HG03097 (cell line): ENCODE measurements around the gene TRAPPC10.

Source experiments
- ATAC-seq: cut with Tn5 transposase; IDR thresholded peaks from one replicate; pipeline ENCODE4 v1.9.1; 2021; ENCODE audit not compliant: unreplicated experiment, low FRiP score

Gene TRAPPC10

GRCh38 chr21:44011579-44012473 lies at the start of gene TRAPPC10:
Gene TRAPPC10, plus strand, starts transcription at chr21:44012309. Its CDS starts 185 bp downstream, at chr21:44012494.
- ATAC-seq = peak; percentile 71

GRCh38 chr21:43965911-43966585 lies 46.1 kb upstream of the TRAPPC10 start:
- ATAC-seq = no peak

- ATAC-seq = no peak
Observed at GRCh38 chr21:43966946-43967512, 45.1 kb upstream of the TRAPPC10 start.

GRCh38 chr21:43967981-43968380 lies 44.1 kb upstream of the TRAPPC10 start:
- ATAC-seq = no peak

- ATAC-seq = no peak
Observed at GRCh38 chr21:43968410-43969114, 43.5 kb upstream of the TRAPPC10 start.

DNA sequence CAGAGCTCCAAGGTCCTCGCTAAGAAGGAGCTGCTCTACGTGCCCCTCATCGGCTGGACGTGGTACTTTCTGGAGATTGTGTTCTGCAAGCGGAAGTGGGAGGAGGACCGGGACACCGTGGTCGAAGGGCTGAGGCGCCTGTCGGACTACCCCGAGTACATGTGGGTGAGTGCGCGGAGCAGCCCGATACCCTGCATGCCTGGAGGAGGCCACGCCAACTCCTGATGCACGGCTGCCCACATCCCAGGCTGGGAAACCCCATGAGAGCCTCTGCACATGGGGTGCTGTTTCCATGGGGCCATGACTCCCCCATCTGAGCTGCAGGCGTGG lies 43.0 kb upstream of the TRAPPC10 start:
- no peak for ATAC-seq

DNA sequence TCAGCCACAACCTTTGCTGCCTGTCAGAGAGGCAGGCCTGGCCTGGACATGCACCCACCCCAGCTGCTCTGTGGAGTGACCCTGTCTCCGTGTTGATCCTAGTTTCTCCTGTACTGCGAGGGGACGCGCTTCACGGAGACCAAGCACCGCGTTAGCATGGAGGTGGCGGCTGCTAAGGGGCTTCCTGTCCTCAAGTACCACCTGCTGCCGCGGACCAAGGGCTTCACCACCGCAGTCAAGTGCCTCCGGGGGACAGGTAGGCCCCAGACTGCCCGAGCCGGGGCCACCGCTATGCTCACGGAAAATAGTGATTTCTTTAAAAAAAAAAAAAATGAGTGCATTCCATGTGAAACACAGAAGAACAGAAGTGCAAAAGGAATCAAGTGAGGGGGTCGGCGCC lies 41.6 kb upstream of the TRAPPC10 start:
- no peak for ATAC-seq

GRCh38 chr21:43971201-43971991 lies 40.7 kb upstream of the TRAPPC10 start:
- no peak for ATAC-seq

- ATAC-seq = no peak
Observed at GRCh38 chr21:43971992-43972255, 40.2 kb upstream of the TRAPPC10 start.

- no peak for ATAC-seq
Observed at GRCh38 chr21:43972850-43973633, 39.1 kb upstream of the TRAPPC10 start.

DNA sequence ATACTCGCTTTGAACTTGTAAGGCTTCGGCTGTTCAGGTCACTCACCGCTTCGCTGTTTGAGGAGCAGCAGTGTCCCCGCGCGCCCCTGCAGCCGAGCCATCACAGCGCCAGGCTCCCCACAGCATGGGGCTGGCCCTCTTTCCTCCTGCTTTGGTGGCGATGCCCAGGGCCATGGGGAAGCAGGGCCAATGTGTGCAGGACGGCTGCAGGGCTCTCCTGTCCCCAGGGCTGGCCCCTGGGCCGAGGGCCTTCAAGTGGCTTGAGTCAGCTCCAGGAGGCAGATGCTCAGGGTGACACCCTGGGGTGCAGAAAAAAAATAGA lies 38.5 kb upstream of the TRAPPC10 start:
- no peak for ATAC-seq

- ATAC-seq = no peak
Observed at GRCh38 chr21:43974791-43975468, 37.2 kb upstream of the TRAPPC10 start.

DNA sequence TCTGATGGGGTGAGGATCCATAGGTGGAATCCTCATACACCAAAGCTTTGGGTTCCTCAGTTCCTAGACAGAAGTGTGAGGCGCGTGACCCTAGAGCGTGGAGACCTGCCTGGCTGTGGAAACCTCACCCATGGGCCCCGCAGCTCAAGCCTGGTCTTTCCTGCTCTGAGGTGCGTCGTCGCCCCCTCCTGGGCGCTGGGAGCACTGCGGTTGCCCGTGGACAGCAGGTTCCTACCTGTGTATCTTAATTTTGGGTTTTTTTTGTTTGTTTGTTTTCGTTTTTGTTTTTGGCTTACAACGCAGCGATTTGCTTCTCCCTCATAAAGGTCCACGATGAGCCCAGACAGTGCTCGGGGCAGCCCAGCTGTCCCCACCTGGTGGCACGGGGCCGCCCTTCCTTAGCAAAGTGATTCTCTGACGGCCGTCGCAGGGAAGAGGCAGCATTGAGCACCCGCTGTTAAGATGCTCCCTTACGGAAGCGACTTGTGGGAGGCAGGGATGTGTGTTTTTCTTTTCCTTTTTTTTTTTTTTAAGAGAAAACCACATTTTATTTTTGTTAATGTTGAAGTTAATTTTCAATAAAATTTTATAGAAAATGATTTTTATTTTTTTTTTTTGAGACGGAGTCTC lies 36.5 kb upstream of the TRAPPC10 start:
- ATAC-seq = no peak

DNA sequence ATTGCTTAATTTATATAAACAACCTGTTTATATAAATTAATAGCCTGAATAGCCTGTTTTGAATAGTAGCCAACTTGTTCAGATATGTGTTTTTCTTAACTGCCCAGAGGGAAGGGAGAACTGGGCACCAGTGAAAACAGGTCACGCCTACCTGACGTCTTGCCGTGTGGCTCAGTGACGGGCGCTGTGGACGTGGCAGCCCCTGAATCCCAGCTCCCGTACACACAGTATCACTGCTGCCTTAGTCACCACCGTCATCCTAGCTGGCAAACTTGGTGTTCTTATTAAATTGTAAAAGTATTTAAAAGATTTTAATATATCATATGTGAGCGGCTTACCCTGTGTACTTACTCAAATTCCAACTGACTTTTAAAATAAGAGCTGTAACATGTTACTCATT lies 35.4 kb upstream of the TRAPPC10 start:
- ATAC-seq = no peak

- ATAC-seq = no peak
Observed at GRCh38 chr21:43978060-43978459, 34.0 kb upstream of the TRAPPC10 start.

DNA sequence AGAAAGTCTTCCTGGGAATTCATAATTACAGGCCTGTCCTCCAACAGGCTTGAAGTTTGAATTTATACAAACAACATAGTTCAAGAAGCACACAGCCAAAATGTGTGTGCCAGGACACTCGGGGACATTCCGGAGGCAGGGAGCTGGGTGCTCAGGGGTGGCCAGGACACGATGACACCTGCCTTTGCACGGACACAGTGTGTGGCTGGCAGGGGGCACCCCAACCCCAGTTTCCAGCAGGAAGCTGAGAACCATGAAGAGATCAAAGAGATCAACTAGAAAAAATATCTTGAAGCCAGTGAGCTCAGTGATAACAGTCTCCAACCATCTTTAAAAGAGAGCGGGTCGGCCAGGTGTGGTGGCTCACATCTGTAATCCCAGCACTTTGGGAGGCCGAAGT lies 32.5 kb upstream of the TRAPPC10 start:
- no peak for ATAC-seq

DNA sequence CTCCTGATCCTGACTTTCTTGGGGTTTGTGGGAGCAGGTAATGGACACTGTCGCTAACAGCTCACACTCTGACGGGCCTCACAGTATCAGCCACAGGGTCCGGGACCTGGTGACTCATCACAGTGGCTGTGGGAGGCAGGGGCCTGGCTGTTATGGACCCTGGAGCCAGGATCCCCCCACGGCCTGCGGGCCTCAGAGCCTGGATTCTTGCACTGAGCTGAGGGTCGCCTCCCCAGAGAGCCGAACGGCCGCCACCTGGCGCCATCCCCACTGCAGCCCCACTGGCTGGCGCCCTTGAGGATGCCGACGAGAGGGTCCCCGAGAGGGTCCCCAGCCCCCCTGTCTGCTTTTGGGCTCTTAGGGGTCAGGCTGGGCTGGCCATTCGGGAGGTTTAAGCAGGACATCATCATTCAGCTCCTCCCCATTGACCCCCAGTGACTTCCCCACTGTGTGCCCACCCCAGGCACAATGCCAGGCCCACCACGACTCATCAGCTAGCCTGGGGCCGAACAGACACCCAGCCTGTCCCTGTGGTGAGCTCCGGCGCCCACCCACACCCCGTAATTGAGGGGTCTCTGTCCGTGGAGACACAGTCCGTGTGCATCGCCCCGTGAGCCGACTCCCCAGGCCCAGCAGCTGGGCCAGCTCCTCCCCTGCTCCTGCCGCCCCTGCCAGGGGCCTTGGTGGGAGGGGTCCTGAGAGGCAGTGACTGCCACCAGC lies 30.8 kb upstream of the TRAPPC10 start:
- no peak for ATAC-seq

DNA sequence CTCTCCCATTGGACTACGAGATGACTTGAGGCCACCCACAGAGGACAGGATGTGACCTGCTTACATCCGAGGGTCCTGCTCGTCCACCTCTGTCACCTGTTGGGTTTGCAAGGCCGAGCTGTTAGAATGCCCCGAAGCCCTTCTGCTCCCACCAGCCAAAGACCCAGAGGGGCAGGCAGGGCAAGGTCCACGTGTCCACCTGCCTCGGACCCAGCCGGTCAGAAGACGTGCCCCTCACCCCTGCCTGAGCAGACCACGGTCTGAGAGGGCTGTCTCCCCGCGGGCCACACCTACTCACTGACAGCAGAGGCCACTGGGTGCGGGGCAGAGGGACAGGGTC lies 30.3 kb upstream of the TRAPPC10 start:
- ATAC-seq = no peak
